ENCODE measurements around the gene LENEP. TPM values are rescaled to one million over a fixed set of nuclear protein-coding genes. Genes with fewer than 3 reads are reported as not detected.

Gene LENEP
- total RNA-seq, 1 donor = 0.54 TPM

DNA sequence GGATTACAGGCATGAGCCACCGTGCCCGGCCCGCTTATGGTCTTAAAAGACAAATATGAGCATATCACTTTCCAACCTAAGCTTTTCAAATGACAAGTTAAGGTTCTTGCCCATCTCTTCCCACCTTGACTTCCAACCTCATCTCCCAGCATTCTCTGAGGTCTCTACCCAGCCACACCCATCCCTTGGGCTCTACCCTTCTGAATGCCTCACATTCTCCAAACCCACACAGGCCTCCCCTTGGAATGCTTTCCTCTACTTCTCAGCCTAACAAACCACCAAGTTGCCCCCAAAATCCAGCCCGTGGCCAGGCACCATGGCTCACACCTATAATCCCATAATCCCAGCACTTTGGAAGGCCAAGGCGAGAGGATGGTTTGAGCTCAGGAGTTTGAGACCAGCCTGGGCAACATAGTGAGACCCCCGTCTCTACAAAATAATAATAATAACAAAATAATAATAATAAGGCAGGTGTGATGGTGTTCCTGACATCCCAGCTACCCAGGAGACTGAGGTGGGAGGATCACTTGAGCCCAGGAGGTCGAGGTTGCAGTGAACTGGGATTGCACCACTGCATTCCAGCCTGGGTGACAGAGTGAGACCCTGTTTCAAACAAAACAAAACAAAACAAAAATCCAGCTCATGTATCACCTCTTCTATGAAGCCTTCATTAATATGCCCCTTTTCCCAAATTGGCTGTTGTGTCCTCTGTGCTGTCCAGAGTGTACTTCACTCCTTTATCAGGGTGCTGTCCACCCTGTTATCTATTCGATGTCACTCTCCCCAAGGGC is 28.9 kb downstream of the LENEP start:
- DNase-seq (ENCODE audit: low read depth in 2 of 3, low spot score in 2 of 3) = no peak

DNA sequence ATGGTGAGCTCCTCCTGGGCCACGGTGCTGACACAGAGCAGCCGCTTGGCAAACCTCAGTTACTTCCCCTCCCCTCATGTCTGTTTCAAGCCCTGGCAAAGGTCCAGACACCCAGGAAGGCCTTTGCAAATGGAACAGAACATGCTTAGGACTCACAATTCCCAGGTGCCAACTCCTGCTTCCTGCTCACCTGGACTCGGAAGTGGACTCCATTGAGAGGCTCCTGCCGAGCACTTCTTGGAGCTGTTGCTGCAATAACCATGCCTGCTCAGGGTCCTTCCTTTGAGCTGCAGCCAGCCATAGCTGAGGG is 29.5 kb downstream of the LENEP start:
- no peak for DNase-seq (ENCODE audit: low read depth in 2 of 3, low spot score in 2 of 3)

GRCh38 chr1:155023627-155024026 is 30.2 kb downstream of the LENEP start:
- no peak for DNase-seq (ENCODE audit: low read depth in 2 of 3, low spot score in 2 of 3)

DNA sequence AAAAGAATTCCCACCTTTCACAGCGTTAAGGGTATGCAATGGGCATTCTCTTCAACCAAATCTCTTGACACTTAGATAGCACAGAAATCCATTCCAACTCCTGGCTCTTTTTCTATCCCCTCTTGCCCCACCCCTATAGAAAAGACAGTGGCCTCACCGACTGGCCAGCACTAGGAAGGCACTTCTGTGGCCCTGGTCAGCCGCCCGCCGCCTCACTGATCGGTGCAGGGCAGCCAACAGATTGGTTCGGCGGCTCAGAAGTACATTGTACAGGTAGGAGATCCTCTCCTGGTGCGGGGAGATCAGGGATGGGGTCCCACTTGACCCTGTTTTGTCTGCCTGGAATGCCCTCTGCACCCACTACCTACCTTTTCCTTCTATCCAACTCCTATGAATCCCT is 30.9 kb downstream of the LENEP start:
- no peak for DNase-seq (ENCODE audit: low read depth in 2 of 3, low spot score in 2 of 3)

DNA sequence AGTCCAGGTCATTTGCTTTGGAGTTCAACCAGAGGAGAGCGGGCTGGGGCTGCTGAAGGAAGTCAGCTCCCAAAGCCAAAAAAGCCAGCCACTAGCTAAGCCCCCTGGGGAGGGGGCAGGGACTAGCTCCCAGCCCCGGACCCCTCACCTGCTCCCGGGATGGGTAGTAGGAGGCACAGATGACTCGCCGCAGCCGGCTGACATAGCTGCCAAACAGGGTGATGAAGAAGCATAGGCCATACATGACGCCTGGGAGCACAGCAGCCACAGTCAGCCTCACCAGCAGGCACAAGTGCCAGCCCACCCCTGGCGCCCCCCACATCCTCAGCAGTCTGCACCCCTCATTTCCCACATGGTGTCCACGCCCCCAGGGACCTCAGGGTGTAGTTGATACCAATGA is 32.8 kb downstream of the LENEP start:
- no peak for DNase-seq (ENCODE audit: low read depth in 2 of 3, low spot score in 2 of 3)

GRCh38 chr1:155026588-155026987 is 33.2 kb downstream of the LENEP start:
- DNase-seq (ENCODE audit: low read depth in 2 of 3, low spot score in 2 of 3) = no peak

DNA sequence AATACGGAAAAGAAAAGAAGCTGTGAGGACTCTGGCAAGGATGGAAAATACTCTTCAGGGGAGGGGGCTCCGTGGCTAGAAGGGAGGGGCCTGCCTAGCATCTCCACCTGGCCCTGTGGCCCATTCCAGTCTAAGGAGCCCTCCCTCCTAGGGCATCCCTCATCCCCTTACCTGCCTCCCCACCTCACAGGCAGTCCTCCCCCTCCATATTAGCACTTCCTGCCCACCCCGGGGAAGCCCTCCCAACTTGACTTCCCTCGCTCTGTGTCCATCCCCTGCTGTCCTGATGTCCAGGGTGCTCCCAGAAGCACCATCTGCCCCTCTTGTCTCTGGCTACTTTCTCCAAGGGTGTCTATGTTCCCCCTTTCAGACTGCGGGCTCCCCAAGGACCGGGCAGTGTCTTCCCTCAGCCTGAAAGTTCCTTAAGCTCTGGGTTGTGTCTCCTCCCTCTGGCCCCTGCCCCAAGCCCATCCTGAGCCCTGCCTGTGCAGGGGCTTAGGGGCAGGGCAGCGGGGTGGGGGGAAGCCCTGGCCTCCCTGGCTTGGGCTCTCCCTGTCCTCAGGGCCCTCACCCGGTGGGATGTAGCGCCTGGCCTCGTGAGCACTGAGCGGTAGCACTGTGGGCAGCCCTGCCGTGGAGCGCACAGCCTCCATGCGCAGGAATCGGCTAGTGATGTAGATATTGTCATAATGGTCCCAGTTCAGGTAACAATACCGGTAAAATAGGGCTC is 36.3 kb downstream of the LENEP start:
- DNase-seq (ENCODE audit: low read depth in 2 of 3, low spot score in 2 of 3) = no peak

- no peak for DNase-seq (ENCODE audit: low read depth in 2 of 3, low spot score in 2 of 3)
Measured at GRCh38 chr1:155030243-155030795, 36.9 kb downstream of the LENEP start.

- no peak for DNase-seq (ENCODE audit: low read depth in 2 of 3, low spot score in 2 of 3)
Measured at GRCh38 chr1:155030899-155031298, 37.5 kb downstream of the LENEP start.

DNA sequence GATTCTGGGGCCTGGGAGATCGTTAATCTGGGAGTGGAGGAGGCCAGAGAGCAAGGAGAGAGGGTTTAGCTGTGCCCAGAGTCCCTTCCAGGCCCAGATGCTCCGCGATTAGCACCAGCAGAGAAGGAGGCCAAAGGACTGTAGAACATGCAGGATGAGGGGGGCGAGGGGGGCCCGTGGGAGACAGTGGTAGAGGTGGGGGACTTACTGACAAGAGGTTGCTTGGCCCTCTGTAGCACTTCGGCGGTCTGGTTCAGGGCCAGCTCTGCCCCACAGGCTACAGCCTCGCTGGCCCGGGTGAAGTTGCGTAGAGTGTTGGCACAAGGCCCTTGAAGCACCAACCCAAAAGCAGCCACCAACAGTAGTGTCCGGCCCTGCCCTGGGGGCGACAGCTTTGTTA is 39.5 kb downstream of the LENEP start:
- no peak for DNase-seq (ENCODE audit: low read depth in 2 of 3, low spot score in 2 of 3)

GRCh38 chr1:155033524-155033923 is 40.1 kb downstream of the LENEP start, which contains the start of the genes DCST1 and DCST2:
DCST1 (plus strand) TSS chr1:155033824; CDS start chr1:155034037, 213 bp downstream.
DCST2 (minus strand) TSS chr1:155033781; CDS start chr1:155033701, 80 bp downstream.
- no peak for DNase-seq (ENCODE audit: low read depth in 2 of 3, low spot score in 2 of 3)

GRCh38 chr1:155034318-155035208 is 41.2 kb downstream of the LENEP start:
- DNase-seq (ENCODE audit: low read depth in 2 of 3, low spot score in 2 of 3) = no peak

DNA sequence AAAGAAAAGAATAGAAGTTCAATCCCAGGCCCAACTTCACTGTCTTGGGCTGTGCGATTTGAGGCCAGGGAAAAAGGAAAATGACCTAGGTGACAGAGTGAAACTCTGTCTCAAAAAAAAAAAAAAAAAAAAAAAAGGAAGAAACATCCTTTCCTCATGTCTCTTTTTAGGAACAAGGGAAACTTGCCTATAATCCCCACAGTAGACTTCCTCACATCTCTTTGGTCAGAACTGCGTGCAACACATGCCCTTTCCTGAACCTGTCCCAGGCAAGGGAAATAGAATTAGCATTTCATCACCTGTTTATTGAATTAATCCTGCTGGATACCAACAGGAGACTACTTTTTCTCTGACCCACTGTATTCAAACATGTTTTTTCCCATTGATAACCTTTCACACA is 42.5 kb downstream of the LENEP start:
- DNase-seq (ENCODE audit: low read depth in 2 of 3, low spot score in 2 of 3) = no peak

- no peak for DNase-seq (ENCODE audit: low read depth in 2 of 3, low spot score in 2 of 3)
Measured at GRCh38 chr1:155037043-155037442, 43.7 kb downstream of the LENEP start.

- DNase-seq (ENCODE audit: low read depth in 2 of 3, low spot score in 2 of 3) = no peak
Measured at GRCh38 chr1:155037851-155038441, 44.6 kb downstream of the LENEP start.

- no peak for DNase-seq (ENCODE audit: low read depth in 2 of 3, low spot score in 2 of 3)
Measured at GRCh38 chr1:155038602-155039307, 45.4 kb downstream of the LENEP start.

- no peak for DNase-seq (ENCODE audit: low read depth in 2 of 3, low spot score in 2 of 3)
Measured at GRCh38 chr1:155039308-155039669, 45.9 kb downstream of the LENEP start.

- no peak for DNase-seq (ENCODE audit: low read depth in 2 of 3, low spot score in 2 of 3)
Measured at GRCh38 chr1:155040358-155041093, 47.1 kb downstream of the LENEP start.

- DNase-seq (ENCODE audit: low read depth in 2 of 3, low spot score in 2 of 3) = no peak
Measured at GRCh38 chr1:155042789-155043188, 49.4 kb downstream of the LENEP start.
